AG04449 (cell line): ENCODE data around the gene RPS6KC1.
"Not testable (repeated sequence)": the region's sequence is repeated elsewhere in the genome, so short reads cannot be mapped to it uniquely, and the experiment has no call there.

Experiments
- CTCF ChIA-PET: fragments of 350-600 bp; formaldehyde crosslinking; extraction: SDS; loops from one replicate; lab custom pipeline; 2021; ENCODE audit warnings: antibody characterized with exemption; lab: Yijun Ruan, JAX
- POLR2A ChIA-PET: fragments of 400-600, 350-600 bp; formaldehyde crosslinking; extraction: SDS; loops from one replicate; lab custom pipeline; 2020; ENCODE audit warnings: antibody characterized with exemption, inconsistent platforms; lab: Yijun Ruan, JAX
- DNase-seq: peaks from one replicate; pipeline ENCODE4 v3.0.0-alpha.2; 2010; ENCODE audit warnings: low read depth, low spot score
- H3K4me3 ChIP-seq: 2 replicates; pipeline ENCODE4 v1.5.1; 2011; ENCODE audit warnings: low read depth, mild to moderate bottlenecking, control low read depth, low read length
- CTCF ChIP-seq: IDR thresholded peaks from one replicate; pipeline ENCODE4 v1.5.1; 2011; ENCODE audit warnings: mild to moderate bottlenecking, moderate library complexity, low read length, control low read depth, inconsistent platforms; ENCODE audit not compliant: insufficient read depth; ENCODE audit errors: missing control alignments

Gene RPS6KC1

DNA sequence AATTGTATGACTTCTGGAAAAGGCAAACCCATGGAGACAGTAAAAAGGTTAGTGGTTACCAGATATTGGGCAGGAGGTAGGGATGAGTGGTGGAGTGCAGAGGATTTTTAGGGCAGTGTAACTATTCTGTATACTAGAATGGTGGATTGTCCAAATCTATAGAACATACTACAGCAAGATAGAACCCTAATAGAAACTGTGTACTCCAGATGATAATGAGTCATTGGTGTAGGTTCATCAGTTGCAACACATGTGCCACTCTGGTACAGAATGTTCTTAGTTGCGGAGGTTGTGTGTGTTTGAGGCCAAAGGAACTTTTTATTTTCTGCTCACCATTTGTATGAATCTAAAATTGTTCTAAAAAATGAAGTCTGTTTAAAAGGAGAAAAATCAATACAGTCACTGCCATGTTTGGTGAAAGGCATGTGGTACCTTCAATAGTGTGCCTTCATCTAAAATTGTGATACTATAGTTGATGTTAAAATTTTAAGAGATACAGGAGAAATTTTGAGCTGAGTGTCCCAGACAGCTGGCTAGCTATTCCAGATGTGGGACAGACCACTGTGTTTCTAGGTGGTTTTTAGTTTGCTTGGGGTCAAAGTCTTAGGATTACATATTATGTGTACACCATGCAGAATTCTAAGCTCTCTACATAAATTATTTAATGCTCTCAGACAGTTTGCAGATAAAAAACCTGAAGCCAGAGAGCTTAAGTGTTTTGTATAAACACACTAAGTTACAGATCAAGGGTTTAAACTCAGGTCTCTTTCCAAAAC is 150.5 kb downstream of the RPS6KC1 start:
- no peak overlapping the region for H3K4me3 ChIP-seq
- no peak for DNase-seq
- CTCF ChIA-PET: interaction anchor here (0.6 kb wide), 1 partner anchor 43 kb away, joined by 3 read pairs; no protein-coding TSS in a partner anchor
- no peak for TF ChIP-seq CTCF
- POLR2A ChIA-PET: no interaction called here

DNA sequence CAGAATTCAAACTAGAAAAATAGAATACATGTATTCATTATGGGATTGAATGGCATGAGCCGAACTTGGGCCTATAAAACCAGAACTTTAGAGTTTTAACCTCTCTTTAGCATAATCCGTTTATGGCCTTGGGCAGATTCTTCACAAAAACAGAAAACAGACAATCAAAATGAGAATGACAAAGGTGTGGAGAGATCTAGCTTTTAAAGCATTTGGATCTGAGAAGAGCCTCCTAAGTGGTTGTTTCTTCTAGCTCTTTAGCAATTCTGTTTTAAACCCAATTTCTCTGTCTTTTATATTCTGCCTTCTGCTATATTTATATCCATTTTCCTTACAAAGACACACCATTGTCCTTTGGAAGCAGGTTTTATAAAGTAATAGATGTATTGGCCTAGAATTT is 160.2 kb downstream of the RPS6KC1 start:
- POLR2A ChIA-PET: no interaction called here
- no peak overlapping the region for H3K4me3 ChIP-seq
- TF ChIP-seq CTCF: no peak
- no peak for DNase-seq
- CTCF ChIA-PET: no interaction called here

DNA sequence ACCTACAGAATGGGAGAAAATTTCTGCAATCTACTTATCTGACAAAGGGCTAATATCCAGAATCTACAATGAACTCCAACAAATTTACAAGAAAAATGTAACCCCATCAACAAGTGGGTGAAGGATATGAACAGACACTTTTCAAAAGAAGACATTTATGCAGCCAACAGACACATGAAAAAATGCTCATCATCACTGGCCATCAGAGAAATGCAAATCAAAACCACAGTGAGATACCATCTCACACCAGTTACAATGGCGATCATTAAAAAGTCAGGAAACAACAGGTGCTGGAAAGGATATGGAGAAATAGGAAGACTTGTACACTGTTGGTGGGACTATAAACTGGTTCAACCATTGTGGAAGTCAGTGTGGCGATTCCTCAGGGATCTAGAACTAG is 168.0 kb downstream of the RPS6KC1 start:
- POLR2A ChIA-PET, DNase-seq, CTCF ChIA-PET, H3K4me3 ChIP-seq: not testable (repeated sequence)

DNA sequence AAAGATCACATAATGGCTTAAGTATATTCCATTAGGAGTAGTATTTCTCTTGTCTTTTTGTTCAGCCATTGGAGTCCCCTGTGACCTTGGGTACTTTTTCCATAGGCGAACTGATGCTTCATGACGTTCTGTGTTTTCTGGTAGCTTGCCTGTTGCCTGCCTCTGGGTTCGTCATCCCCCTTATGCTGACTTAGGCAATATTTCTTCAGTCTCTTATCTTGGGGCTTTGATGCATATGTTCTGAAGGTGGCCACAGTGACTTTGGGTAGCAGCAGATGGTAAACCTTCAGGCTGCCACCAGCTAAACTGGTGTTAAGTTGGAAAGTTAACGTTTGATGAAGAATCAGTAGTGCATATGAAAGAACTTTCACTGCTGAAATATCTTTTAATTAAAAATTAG is 170.2 kb downstream of the RPS6KC1 start:
- no peak for DNase-seq
- CTCF ChIA-PET: no interaction called here
- H3K4me3 ChIP-seq: no peak overlapping the region
- TF ChIP-seq CTCF: no peak
- POLR2A ChIA-PET: no interaction called here

GRCh38 chr1:213227458-213227857 is 176.4 kb downstream of the RPS6KC1 start:
- ChIA-PET CTCF (interaction anchor here (0.8 to 1.0 kb wide), 2 partner anchors 13 to 18 kb away, joined by 3 read pairs; no protein-coding TSS in a partner anchor), POLR2A (no interaction called here)
- DNase-seq: no peak
- H3K4me3 ChIP-seq: no peak overlapping the region
- TF ChIP-seq CTCF: no peak

DNA sequence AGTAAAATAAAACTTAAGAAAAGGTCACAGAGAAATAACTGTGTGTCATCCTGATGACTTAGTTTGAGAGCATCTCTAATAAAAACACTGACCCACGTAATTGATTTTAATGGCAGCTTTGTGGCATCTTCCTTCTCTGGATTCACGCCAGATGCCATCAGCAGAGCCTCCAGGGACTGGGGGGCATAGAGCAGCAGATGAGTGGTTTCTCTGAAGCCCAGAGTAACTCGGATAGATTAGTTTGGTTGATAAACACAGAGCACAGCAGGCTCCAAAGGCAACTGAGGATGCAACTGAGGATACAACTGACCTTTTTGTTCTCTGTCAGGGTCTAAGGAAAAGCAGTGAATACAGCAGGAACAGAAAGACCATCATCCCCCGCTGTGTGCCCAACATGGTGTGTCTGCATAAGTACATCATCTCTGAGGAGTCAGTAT is 180.8 kb downstream of the RPS6KC1 start:
- ChIA-PET POLR2A (no interaction called here), CTCF (interaction anchor here (1.2 to 1.3 kb wide), 2 partner anchors 13 to 110 kb away, joined by 3 read pairs; no protein-coding TSS in a partner anchor)
- no peak overlapping the region for H3K4me3 ChIP-seq
- TF ChIP-seq CTCF: no peak
- DNase-seq: no peak

GRCh38 chr1:213242883-213243282 is 191.8 kb downstream of the RPS6KC1 start:
- no peak for TF ChIP-seq CTCF
- H3K4me3 ChIP-seq: no peak overlapping the region
- DNase-seq: no peak
- CTCF ChIA-PET: interaction anchor here (0.9 to 1.4 kb wide), 5 partner anchors 9 to 1090 kb away, joined by 3 to 4 read pairs (median 3); no protein-coding TSS in a partner anchor
- POLR2A ChIA-PET: interaction anchor here (0.5 kb wide), 1 partner anchor 81 kb away, joined by 3 read pairs; no protein-coding TSS in a partner anchor
